Neural progenitor cell (in vitro differentiated cells): ENCODE data around the gene TNNI3.

ENCODE experiments used
- EZH2 ChIP-seq: fragments of 200-600 bp; sonication (generic); IDR thresholded peaks from 2 replicates; pipeline ENCODE4 v1.6.1; 2017; ENCODE audit warnings: antibody characterized with exemption, mild to moderate bottlenecking, moderate library complexity
- EZH2phosphoT487 ChIP-seq: fragments of 200-600 bp; sonication (generic); IDR thresholded peaks from 2 replicates; pipeline ENCODE4 v1.6.1; 2017; ENCODE audit warnings: antibody characterized with exemption
- TF ChIP-seq, protein P1 (sequence below): fragments of 200-600 bp; sonication (generic); IDR thresholded peaks from 2 replicates; pipeline ENCODE4 v1.5.1; 2017; ENCODE audit warnings: antibody characterized with exemption, mild to moderate bottlenecking

DNA sequence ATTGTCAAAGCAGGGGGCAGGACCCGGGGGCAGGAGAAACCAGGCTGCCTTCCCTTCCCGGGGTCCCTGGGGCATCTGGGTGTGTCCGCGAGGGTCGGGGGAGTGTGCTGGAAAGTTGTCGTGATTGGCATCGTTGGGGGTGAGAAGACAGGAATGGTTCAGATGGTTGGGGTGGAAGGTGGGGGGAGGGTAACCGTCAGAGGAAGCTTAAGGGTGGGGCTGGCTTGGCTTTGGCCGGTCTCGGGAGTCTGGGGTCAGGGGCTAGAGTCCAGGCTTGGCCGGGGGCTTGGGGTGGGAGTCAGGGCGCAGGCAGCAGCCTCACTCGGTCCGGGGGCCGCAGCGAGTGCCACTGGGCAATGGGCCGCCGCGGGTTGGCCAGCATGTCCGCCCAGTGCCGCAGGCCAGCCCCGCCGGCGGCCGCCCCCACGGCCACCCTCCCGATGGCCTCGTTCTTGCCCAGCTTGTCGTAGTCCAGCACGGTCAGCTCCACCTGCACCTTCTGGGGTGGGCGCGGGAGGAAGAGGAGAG lies 15.7 kb upstream of the TNNI3 start:
- TF ChIP-seq, protein P1, sequence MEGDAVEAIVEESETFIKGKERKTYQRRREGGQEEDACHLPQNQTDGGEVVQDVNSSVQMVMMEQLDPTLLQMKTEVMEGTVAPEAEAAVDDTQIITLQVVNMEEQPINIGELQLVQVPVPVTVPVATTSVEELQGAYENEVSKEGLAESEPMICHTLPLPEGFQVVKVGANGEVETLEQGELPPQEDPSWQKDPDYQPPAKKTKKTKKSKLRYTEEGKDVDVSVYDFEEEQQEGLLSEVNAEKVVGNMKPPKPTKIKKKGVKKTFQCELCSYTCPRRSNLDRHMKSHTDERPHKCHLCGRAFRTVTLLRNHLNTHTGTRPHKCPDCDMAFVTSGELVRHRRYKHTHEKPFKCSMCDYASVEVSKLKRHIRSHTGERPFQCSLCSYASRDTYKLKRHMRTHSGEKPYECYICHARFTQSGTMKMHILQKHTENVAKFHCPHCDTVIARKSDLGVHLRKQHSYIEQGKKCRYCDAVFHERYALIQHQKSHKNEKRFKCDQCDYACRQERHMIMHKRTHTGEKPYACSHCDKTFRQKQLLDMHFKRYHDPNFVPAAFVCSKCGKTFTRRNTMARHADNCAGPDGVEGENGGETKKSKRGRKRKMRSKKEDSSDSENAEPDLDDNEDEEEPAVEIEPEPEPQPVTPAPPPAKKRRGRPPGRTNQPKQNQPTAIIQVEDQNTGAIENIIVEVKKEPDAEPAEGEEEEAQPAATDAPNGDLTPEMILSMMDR = no peak
- TF ChIP-seq EZH2 = no peak
- TF ChIP-seq EZH2phosphoT487 = no peak
